ENCODE results near the gene ST8SIA6.
"Not testable (repeated sequence)": the region's sequence is repeated elsewhere in the genome, so short reads cannot be mapped to it uniquely, and the experiment has no call there.

Gene ST8SIA6

GRCh38 chr10:17414484-17414883, 39.9 kb downstream of the ST8SIA6 start:
- Histone ChIP-seq H3K4me3 (ENCODE audit: low read length in 2 of 2) (no peak overlapping the region), H3K9ac (ENCODE audit: low read depth in 1 of 2, low read length in 2 of 2) (no peak overlapping the region), H3K9me3 (ENCODE audit: control insufficient read depth in 2 of 2, low read length in 2 of 2) (no peaks in the 10 kb centered on the region), H3K36me3 (ENCODE audit: control insufficient read depth in 2 of 2, insufficient read depth in 2 of 2, low read length in 2 of 2) (no peaks in the 10 kb centered on the region), H3K27me3 (ENCODE audit: control insufficient read depth in 2 of 2, insufficient read depth in 2 of 2, low read length in 2 of 2) (no peaks in the 10 kb centered on the region), H3K27ac (ENCODE audit: low read depth in 2 of 2, low read length in 2 of 2) (no peak overlapping the region), H3K4me1 (ENCODE audit: control insufficient read depth in 2 of 2, insufficient read depth in 2 of 2, low read length in 2 of 2) (no peaks in the 10 kb centered on the region)

GRCh38 chr10:17413876-17414275, 40.5 kb downstream of the ST8SIA6 start:
- Histone ChIP-seq H3K27me3 (ENCODE audit: control insufficient read depth in 2 of 2, insufficient read depth in 2 of 2, low read length in 2 of 2) (no peaks in the 10 kb centered on the region), H3K4me3 (ENCODE audit: low read length in 2 of 2) (no peak overlapping the region), H3K27ac (ENCODE audit: low read depth in 2 of 2, low read length in 2 of 2) (no peak overlapping the region), H3K4me1 (ENCODE audit: control insufficient read depth in 2 of 2, insufficient read depth in 2 of 2, low read length in 2 of 2) (no peaks in the 10 kb centered on the region), H3K9ac (ENCODE audit: low read depth in 1 of 2, low read length in 2 of 2) (no peak overlapping the region), H3K36me3 (ENCODE audit: control insufficient read depth in 2 of 2, insufficient read depth in 2 of 2, low read length in 2 of 2) (no peaks in the 10 kb centered on the region), H3K9me3 (ENCODE audit: control insufficient read depth in 2 of 2, low read length in 2 of 2) (no peaks in the 10 kb centered on the region)

- H3K4me3 ChIP-seq (ENCODE audit: low read length in 2 of 2), result no peak overlapping the region
- no peaks in the 10 kb centered on the region for H3K4me1 ChIP-seq (ENCODE audit: control insufficient read depth in 2 of 2, insufficient read depth in 2 of 2, low read length in 2 of 2)
- no peaks in the 10 kb centered on the region for H3K27me3 ChIP-seq (ENCODE audit: control insufficient read depth in 2 of 2, insufficient read depth in 2 of 2, low read length in 2 of 2)
- H3K9me3 ChIP-seq (ENCODE audit: control insufficient read depth in 2 of 2, low read length in 2 of 2), result no peaks in the 10 kb centered on the region
- no peaks in the 10 kb centered on the region for H3K36me3 ChIP-seq (ENCODE audit: control insufficient read depth in 2 of 2, insufficient read depth in 2 of 2, low read length in 2 of 2)
- H3K27ac ChIP-seq (ENCODE audit: low read depth in 2 of 2, low read length in 2 of 2), result no peak overlapping the region
- no peak overlapping the region for H3K9ac ChIP-seq (ENCODE audit: low read depth in 1 of 2, low read length in 2 of 2)
These were observed 42.1 kb downstream of the ST8SIA6 start for GRCh38 chr10:17412323-17412722.

- no peak overlapping the region for H3K27ac ChIP-seq (ENCODE audit: low read depth in 2 of 2, low read length in 2 of 2)
- peaks cover 0 to 2% of the 10 kb centered on the region in 2 donors for H3K4me1 ChIP-seq (ENCODE audit: control insufficient read depth in 2 of 2, insufficient read depth in 2 of 2, low read length in 2 of 2)
These were observed 43.5 kb downstream of the ST8SIA6 start for GRCh38 chr10:17410907-17411306.

GRCh38 chr10:17409170-17409733, 45.1 kb downstream of the ST8SIA6 start:
- Histone ChIP-seq H3K4me3 (ENCODE audit: low read length in 2 of 2) (no peak overlapping the region), H3K9ac (ENCODE audit: low read depth in 1 of 2, low read length in 2 of 2) (no peak overlapping the region), H3K27me3 (ENCODE audit: control insufficient read depth in 2 of 2, insufficient read depth in 2 of 2, low read length in 2 of 2) (no peaks in the 10 kb centered on the region), H3K4me1 (ENCODE audit: control insufficient read depth in 2 of 2, insufficient read depth in 2 of 2, low read length in 2 of 2) (peaks cover 0 to 3% of the 10 kb centered on the region in 2 donors), H3K9me3 (ENCODE audit: control insufficient read depth in 2 of 2, low read length in 2 of 2) (no peaks in the 10 kb centered on the region), H3K36me3 (ENCODE audit: control insufficient read depth in 2 of 2, insufficient read depth in 2 of 2, low read length in 2 of 2) (no peaks in the 10 kb centered on the region), H3K27ac (ENCODE audit: low read depth in 2 of 2, low read length in 2 of 2) (no peak overlapping the region)

More at GRCh38 chr10:17410907-17411306, 43.5 kb downstream of the ST8SIA6 start:
- Histone ChIP-seq H3K4me3 (ENCODE audit: low read length in 2 of 2) (no peak overlapping the region), H3K36me3 (ENCODE audit: control insufficient read depth in 2 of 2, insufficient read depth in 2 of 2, low read length in 2 of 2) (no peaks in the 10 kb centered on the region), H3K27me3 (ENCODE audit: control insufficient read depth in 2 of 2, insufficient read depth in 2 of 2, low read length in 2 of 2) (no peaks in the 10 kb centered on the region), H3K9ac (ENCODE audit: low read depth in 1 of 2, low read length in 2 of 2) (no peak overlapping the region), H3K9me3 (ENCODE audit: control insufficient read depth in 2 of 2, low read length in 2 of 2) (no peaks in the 10 kb centered on the region)

GRCh38 chr10:17407047-17407446, 47.3 kb downstream of the ST8SIA6 start:
- Histone ChIP-seq H3K9me3 (ENCODE audit: control insufficient read depth in 2 of 2, low read length in 2 of 2) (no peaks in the 10 kb centered on the region), H3K36me3 (ENCODE audit: control insufficient read depth in 2 of 2, insufficient read depth in 2 of 2, low read length in 2 of 2) (no peaks in the 10 kb centered on the region), H3K4me3 (ENCODE audit: low read length in 2 of 2) (no peak overlapping the region), H3K27me3 (ENCODE audit: control insufficient read depth in 2 of 2, insufficient read depth in 2 of 2, low read length in 2 of 2) (no peaks in the 10 kb centered on the region), H3K27ac (ENCODE audit: low read depth in 2 of 2, low read length in 2 of 2) (no peak overlapping the region), H3K9ac (ENCODE audit: low read depth in 1 of 2, low read length in 2 of 2) (no peak overlapping the region), H3K4me1 (ENCODE audit: control insufficient read depth in 2 of 2, insufficient read depth in 2 of 2, low read length in 2 of 2) (peaks cover 0 to 3% of the 10 kb centered on the region in 2 donors)

GRCh38 chr10:17406036-17406834, 48.2 kb downstream of the ST8SIA6 start:
- H3K4me3 ChIP-seq (ENCODE audit: low read length in 2 of 2), result no peak overlapping the region
- no peaks in the 10 kb centered on the region for H3K27me3 ChIP-seq (ENCODE audit: control insufficient read depth in 2 of 2, insufficient read depth in 2 of 2, low read length in 2 of 2)
- peak overlapping the region in 1 of 2 donors; percentile 4 for H3K27ac ChIP-seq (ENCODE audit: low read depth in 2 of 2, low read length in 2 of 2)
- no peaks in the 10 kb centered on the region for H3K36me3 ChIP-seq (ENCODE audit: control insufficient read depth in 2 of 2, insufficient read depth in 2 of 2, low read length in 2 of 2)
- H3K9ac ChIP-seq (ENCODE audit: low read depth in 1 of 2, low read length in 2 of 2), result no peak overlapping the region
- peaks cover 0 to 3% of the 10 kb centered on the region in 2 donors for H3K4me1 ChIP-seq (ENCODE audit: control insufficient read depth in 2 of 2, insufficient read depth in 2 of 2, low read length in 2 of 2)
- H3K9me3 ChIP-seq (ENCODE audit: control insufficient read depth in 2 of 2, low read length in 2 of 2), result no peaks in the 10 kb centered on the region

GRCh38 chr10:17403161-17403560, 51.2 kb downstream of the ST8SIA6 start:
- no peak overlapping the region for H3K27ac ChIP-seq (ENCODE audit: low read depth in 2 of 2, low read length in 2 of 2)
- no peaks in the 10 kb centered on the region for H3K27me3 ChIP-seq (ENCODE audit: control insufficient read depth in 2 of 2, insufficient read depth in 2 of 2, low read length in 2 of 2)
- H3K36me3 ChIP-seq (ENCODE audit: control insufficient read depth in 2 of 2, insufficient read depth in 2 of 2, low read length in 2 of 2), result no peaks in the 10 kb centered on the region
- H3K9ac ChIP-seq (ENCODE audit: low read depth in 1 of 2, low read length in 2 of 2), result no peak overlapping the region
- H3K4me1 ChIP-seq (ENCODE audit: control insufficient read depth in 2 of 2, insufficient read depth in 2 of 2, low read length in 2 of 2), result peaks cover 0 to 3% of the 10 kb centered on the region in 2 donors
- no peaks in the 10 kb centered on the region for H3K9me3 ChIP-seq (ENCODE audit: control insufficient read depth in 2 of 2, low read length in 2 of 2)
- H3K4me3 ChIP-seq (ENCODE audit: low read length in 2 of 2), result no peak overlapping the region

GRCh38 chr10:17402040-17402439, 52.4 kb downstream of the ST8SIA6 start:
- not testable (repeated sequence) for H3K9me3 ChIP-seq (ENCODE audit: control insufficient read depth in 2 of 2, low read length in 2 of 2); H3K9ac ChIP-seq (ENCODE audit: low read depth in 1 of 2, low read length in 2 of 2); H3K27me3 ChIP-seq (ENCODE audit: control insufficient read depth in 2 of 2, insufficient read depth in 2 of 2, low read length in 2 of 2); H3K4me1 ChIP-seq (ENCODE audit: control insufficient read depth in 2 of 2, insufficient read depth in 2 of 2, low read length in 2 of 2); H3K4me3 ChIP-seq (ENCODE audit: low read length in 2 of 2); H3K27ac ChIP-seq (ENCODE audit: low read depth in 2 of 2, low read length in 2 of 2); H3K36me3 ChIP-seq (ENCODE audit: control insufficient read depth in 2 of 2, insufficient read depth in 2 of 2, low read length in 2 of 2)

GRCh38 chr10:17396004-17396403, 58.4 kb downstream of the ST8SIA6 start:
- Histone ChIP-seq H3K36me3 (ENCODE audit: control insufficient read depth in 2 of 2, insufficient read depth in 2 of 2, low read length in 2 of 2) (no peaks in the 10 kb centered on the region), H3K9ac (ENCODE audit: low read depth in 1 of 2, low read length in 2 of 2) (no peak overlapping the region), H3K4me1 (ENCODE audit: control insufficient read depth in 2 of 2, insufficient read depth in 2 of 2, low read length in 2 of 2) (no peaks in the 10 kb centered on the region), H3K9me3 (ENCODE audit: control insufficient read depth in 2 of 2, low read length in 2 of 2) (no peaks in the 10 kb centered on the region), H3K27ac (ENCODE audit: low read depth in 2 of 2, low read length in 2 of 2) (no peak overlapping the region), H3K4me3 (ENCODE audit: low read length in 2 of 2) (no peak overlapping the region), H3K27me3 (ENCODE audit: control insufficient read depth in 2 of 2, insufficient read depth in 2 of 2, low read length in 2 of 2) (no peaks in the 10 kb centered on the region)
